CD4-positive, alpha-beta memory T cell (primary cell): ENCODE measurements around the gene ZER1. TPM values are rescaled to one million over a fixed set of nuclear protein-coding genes. Genes with fewer than 3 reads are reported as not detected.

Experiments used
- CTCF ChIA-PET: fragments of 350-600 bp; sonication (Branson Sonifier 250); formaldehyde crosslinking; loops from one replicate; lab custom pipeline; 2021; ENCODE audit warnings: inconsistent platforms; ENCODE audit not compliant: partially characterized antibody; lab: Charles Lee
- POLR2A ChIA-PET: fragments of 350-600 bp; sonication (Branson Sonifier 250); formaldehyde crosslinking; loops from one replicate; lab custom pipeline; 2021; ENCODE audit not compliant: partially characterized antibody; lab: Charles Lee
- DNase-seq, 5 donors: peaks; one replicate each; pipeline versions ENCODE4 v3.0.0 to v3.0.0-alpha.2; 2020 to 2022; ENCODE audit warnings: mixed read lengths in 1 of 5
- H3K27ac ChIP-seq: one replicate; pipeline ENCODE4 v1.7.0; 2013; ENCODE audit warnings: low read depth, low read length
- H3K27me3 ChIP-seq: 2 replicates; pipeline ENCODE4 v1.7.0; 2013; ENCODE audit warnings: mild to moderate bottlenecking, low read length, moderate library complexity; ENCODE audit not compliant: insufficient read depth
- H3K36me3 ChIP-seq: 2 replicates; pipeline ENCODE4 v1.7.0; 2013; ENCODE audit warnings: mild to moderate bottlenecking, low read length, moderate library complexity; ENCODE audit not compliant: insufficient read depth
- H3K4me1 ChIP-seq: 2 replicates; pipeline ENCODE4 v1.7.0; 2013; ENCODE audit warnings: mild to moderate bottlenecking, low read length, moderate library complexity; ENCODE audit not compliant: insufficient read depth
- H3K4me3 ChIP-seq, 2 donors: one replicate each; pipeline ENCODE4 v1.7.0; 2013; ENCODE audit warnings: low read length in 2 of 2, mild to moderate bottlenecking in 1 of 2
- H3K9me3 ChIP-seq, 2 donors: one replicate each; pipeline ENCODE4 v1.7.0; 2013; ENCODE audit warnings: low read length in 2 of 2, control low read depth in 1 of 2; ENCODE audit not compliant: control insufficient read depth in 1 of 2
- H3K27ac Mint-ChIP-seq, 7 donors: one replicate each; pipeline ENCODE4 v1.8.0; 2020 to 2021; ENCODE audit warnings: mixed read lengths in 7 of 7, mild to moderate bottlenecking in 6 of 7, inconsistent platforms in 3 of 7, moderate library complexity in 3 of 7
- H3K27me3 Mint-ChIP-seq, 2 donors: one replicate each; pipeline ENCODE4 v1.8.0; 2020 to 2021; ENCODE audit warnings: mixed read lengths in 2 of 2
- H3K36me3 Mint-ChIP-seq, 2 donors: one replicate each; pipeline ENCODE4 v1.8.0; 2020 to 2021; ENCODE audit warnings: mixed read lengths in 2 of 2, inconsistent platforms in 1 of 2, mild to moderate bottlenecking in 1 of 2
- H3K4me1 Mint-ChIP-seq, 4 donors: one replicate each; pipeline ENCODE4 v1.8.0; 2020 to 2021; ENCODE audit warnings: mixed read lengths in 4 of 4, mild to moderate bottlenecking in 1 of 4
- H3K4me3 Mint-ChIP-seq, 8 donors: one replicate each; pipeline ENCODE4 v1.8.0; 2020 to 2021; ENCODE audit warnings: mixed read lengths in 8 of 8, mild to moderate bottlenecking in 7 of 8, moderate library complexity in 6 of 8, inconsistent platforms in 3 of 8
- H3K9me3 Mint-ChIP-seq, 8 donors: one replicate each; pipeline ENCODE4 v1.8.0; 2020 to 2021; ENCODE audit warnings: mixed read lengths in 8 of 8, mild to moderate bottlenecking in 5 of 8, inconsistent platforms in 3 of 8, moderate library complexity in 1 of 8
- intact Hi-C: fragments of 100-400 bp; cut with micrococcal nuclease; formaldehyde crosslinking; loops from one replicate; pipeline ENCODE4 v1.15.1; 2023
- polyA plus RNA-seq, 2 donors: library from polyadenylated mRNA; unstranded; fragments of 300-500 nt; fragmentation: Illumina TruSeq; gene quantifications; one replicate each; pipeline ENCODE4 v1.2.3, GENCODE V29; 2021
- total RNA-seq, 2 experiments: library from RNA; stranded (reverse); gene quantifications; one replicate each; pipeline ENCODE4 v1.2.3, GENCODE V29; 2021

ZER1 gene
- total and polyA plus RNA-seq, 4 experiments from 2014 or later = 35.6 to 44.2 (median 39.5) TPM

DNA sequence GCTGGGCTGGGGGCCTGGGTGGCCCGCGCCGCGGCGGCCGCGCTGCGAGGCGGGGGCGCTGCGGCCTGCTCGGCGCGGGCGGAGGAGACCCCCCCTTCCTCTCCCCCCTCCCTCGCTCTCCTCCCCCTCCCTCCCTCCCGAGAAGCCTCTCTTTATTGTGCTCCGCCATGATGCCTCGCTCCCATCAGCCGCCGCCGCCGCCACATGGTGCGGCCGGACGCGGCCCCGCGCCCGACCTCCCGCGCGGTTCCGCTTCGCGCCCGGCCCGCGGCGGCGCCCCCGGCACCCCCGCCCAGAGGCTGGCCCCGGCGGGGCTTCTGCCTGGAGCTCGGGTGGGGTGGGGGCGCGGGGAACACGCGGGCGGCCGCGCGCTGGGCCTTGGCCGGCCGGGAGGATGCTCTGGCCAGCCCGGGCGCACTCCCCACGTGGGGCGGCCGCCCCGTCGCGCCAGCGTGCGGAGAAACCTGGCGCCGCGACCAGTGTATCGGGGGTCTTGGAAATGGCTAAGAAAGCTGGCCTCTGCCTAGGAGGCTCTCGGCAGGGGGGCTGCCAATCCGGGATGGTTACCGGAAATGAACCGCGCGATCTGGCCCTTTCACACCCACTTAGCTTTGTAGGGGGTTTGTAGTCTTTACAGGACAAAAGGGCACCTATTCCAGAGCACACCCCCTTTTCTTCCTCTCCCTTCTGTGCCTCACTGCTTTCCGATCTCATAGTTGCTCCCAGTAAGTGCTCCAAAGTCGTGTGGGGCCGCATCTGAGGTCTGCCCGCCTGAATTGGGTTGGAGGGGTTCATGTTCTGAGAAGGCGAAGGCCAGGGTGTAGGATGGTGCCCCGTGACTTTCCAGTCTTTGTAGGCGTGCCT, 81.7 kb downstream of the ZER1 start:
- H3K27ac ChIP-seq = peak overlapping the region; percentile 82
- H3K36me3 ChIP-seq = peaks cover 29% of the 10 kb centered on the region
- intact Hi-C loops = loop anchor here (1.0 to 2.0 kb wide), 6 partner anchors 13 to 137 kb away; partner anchors contain the start of genes DYNC2I2, PKN3, SPTAN1 and TBC1D13
- no peaks in the 10 kb centered on the region for H3K9me3 ChIP-seq
- no peaks in the 10 kb centered on the region for H3K27me3 ChIP-seq
- peaks cover 58% of the 10 kb centered on the region for H3K4me1 ChIP-seq
- ChIA-PET POLR2A (interaction anchor here (0.9 to 5.1 kb wide), 17 partner anchors 11 to 191 kb away, joined by 3 to 37 read pairs (median 5); partner anchors contain the start of genes DYNC2I2, ENDOG, KYAT1 and LRRC8A), CTCF (interaction anchor here (1.0 to 1.8 kb wide), 3 partner anchors 10 to 128 kb away, joined by 4 to 5 read pairs (median 4); partner anchors contain the start of gene ENDOG)
- Mint-ChIP-seq H3K36me3 (peaks cover 28 to 41% of the 10 kb centered on the region in 2 donors), H3K27me3 (peaks cover 0 to 1% of the 10 kb centered on the region in 2 donors), H3K4me1 (peaks cover 33 to 55% (median 45%) of the 10 kb centered on the region in 4 donors), H3K9me3 (peaks cover 0 to 4% (median 0%) of the 10 kb centered on the region in 8 donors), H3K27ac (peak overlapping the region; percentile 94 to 100 (median 98)), H3K4me3 (peak overlapping the region; percentile 97 to 100 (median 100))
- DNase-seq = peak; percentile 39 to 76 (median 50)
- H3K4me3 ChIP-seq = peak overlapping the region; percentile 63 to 88

DNA sequence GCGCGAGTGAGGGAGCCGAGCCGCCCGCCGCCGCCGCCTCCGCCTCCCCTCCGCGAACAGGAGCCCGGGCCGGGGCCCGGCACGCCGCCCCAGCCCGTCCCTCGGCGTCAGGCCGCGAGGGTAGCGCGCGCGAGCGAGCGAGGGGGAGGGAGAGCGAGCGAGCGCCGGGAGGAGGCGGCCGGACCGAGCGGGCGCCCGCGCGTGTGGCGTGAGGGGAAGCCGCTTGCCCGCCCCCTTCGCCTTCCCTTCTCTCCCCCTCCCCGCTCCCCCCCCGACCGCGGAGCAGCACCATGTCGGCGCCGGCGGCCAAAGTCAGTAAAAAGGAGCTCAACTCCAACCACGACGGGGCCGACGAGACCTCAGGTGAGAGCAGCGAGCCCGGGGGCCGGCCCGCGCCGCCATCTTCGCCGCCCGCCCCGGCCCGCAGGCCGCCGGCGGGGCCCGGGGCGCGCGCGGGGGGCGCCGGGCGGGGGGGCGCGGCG, 82.4 kb downstream of the ZER1 start:
- Histone ChIP-seq H3K4me3 (peak overlapping the region in 1 of 2 donors; percentile 46), H3K36me3 (peaks cover 28% of the 10 kb centered on the region), H3K4me1 (peaks cover 65% of the 10 kb centered on the region), H3K27ac (peak overlapping the region; percentile 65), H3K9me3 (no peaks in the 10 kb centered on the region), H3K27me3 (no peaks in the 10 kb centered on the region)
- POLR2A ChIA-PET = interaction anchor here (0.7 to 5.1 kb wide), 18 partner anchors 8 to 192 kb away, joined by 3 to 37 read pairs (median 4); partner anchors contain the start of genes DYNC2I2, ENDOG, KYAT1 and LRRC8A
- peak overlapping the region in 6 of 8 donors; percentile 45 to 79 (median 62) for H3K4me3 Mint-ChIP-seq
- peaks cover 0 to 1% of the 10 kb centered on the region in 2 donors for H3K27me3 Mint-ChIP-seq
- H3K9me3 Mint-ChIP-seq = peaks cover 0 to 4% (median 0%) of the 10 kb centered on the region in 8 donors
- H3K27ac Mint-ChIP-seq = peak overlapping the region in 4 of 7 donors; percentile 15 to 52 (median 28)
- intact Hi-C loops = loop anchor here (1.0 to 2.0 kb wide), 6 partner anchors 13 to 137 kb away; partner anchors contain the start of genes DYNC2I2, PKN3, SPTAN1 and TBC1D13
- DNase-seq = peak in 1 of 5 donors; percentile 75
- H3K4me1 Mint-ChIP-seq = peaks cover 40 to 62% (median 51%) of the 10 kb centered on the region in 4 donors
- peaks cover 22 to 36% of the 10 kb centered on the region in 2 donors for H3K36me3 Mint-ChIP-seq
- CTCF ChIA-PET = interaction anchor here (1.0 kb wide), 1 partner anchor 40 kb away, joined by 4 read pairs; no protein-coding TSS in a partner anchor

DNA sequence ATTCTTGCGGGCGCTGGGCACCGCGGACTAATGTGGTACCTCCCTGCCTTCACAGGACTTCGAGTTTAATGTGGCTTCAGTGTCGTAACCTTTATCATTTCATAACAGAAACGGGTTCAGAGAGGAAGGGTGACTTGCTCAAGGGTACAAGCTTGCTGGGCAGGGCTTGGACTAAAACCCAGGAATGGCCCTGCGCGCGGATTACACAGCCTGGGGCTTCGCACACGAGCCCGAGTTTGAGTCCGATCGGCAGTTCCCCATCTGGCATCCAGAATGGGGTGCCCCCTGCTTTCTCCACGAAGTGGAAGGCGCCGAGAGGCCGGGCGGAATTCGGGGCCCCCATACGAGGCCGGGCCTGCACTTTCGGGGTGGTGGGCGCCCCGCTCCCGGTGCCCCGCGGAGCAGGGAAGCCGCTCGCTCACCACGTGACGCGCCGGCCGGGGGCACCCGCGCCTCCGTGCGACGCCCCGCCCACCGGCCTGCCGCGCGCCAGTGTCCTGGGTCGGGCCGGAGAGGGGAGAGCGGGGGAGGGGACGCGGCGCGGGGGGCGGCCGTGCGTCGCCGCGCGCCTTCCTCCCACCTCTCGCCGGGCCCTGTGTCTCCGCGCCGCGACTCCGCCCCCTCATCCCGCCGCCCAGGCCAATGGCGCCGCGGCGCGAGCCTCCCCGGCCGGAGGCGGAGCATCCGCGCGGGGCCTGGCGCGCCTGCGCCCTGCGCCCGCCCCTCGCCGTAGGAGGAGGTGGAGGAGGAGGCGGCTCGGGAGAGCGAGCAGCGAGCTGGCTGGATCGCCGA, 83.0 kb downstream of the ZER1 start, which contains the start of gene SET:
Gene SET (plus strand): TSS at position 722 of the 792 bp plus-strand sequence. CDS start 361 bp downstream, outside the sequence.
- CTCF ChIA-PET = interaction anchor here (1.0 kb wide), 1 partner anchor 40 kb away, joined by 4 read pairs; no protein-coding TSS in a partner anchor
- Mint-ChIP-seq H3K4me3 (peak within 1 kb of the TSS; percentile 83 to 95 (median 92)), H3K9me3 (peaks cover 0 to 3% (median 0%) of the 10 kb centered on the region in 8 donors), H3K27ac (peak within 1 kb of the TSS; percentile 93 to 98 (median 96)), H3K27me3 (peaks cover 0 to 1% of the 10 kb centered on the region in 2 donors), H3K4me1 (peaks cover 40 to 67% (median 54%) of the 10 kb centered on the region in 4 donors), H3K36me3 (peaks cover 18 to 33% of the 10 kb centered on the region in 2 donors)
- Histone ChIP-seq H3K27ac (peak within 1 kb of the TSS; percentile 82), H3K27me3 (no peaks in the 10 kb centered on the region), H3K9me3 (no peaks in the 10 kb centered on the region), H3K4me1 (peaks cover 67% of the 10 kb centered on the region), H3K36me3 (peaks cover 22% of the 10 kb centered on the region), H3K4me3 (peak within 1 kb of the TSS; percentile 63 to 88)
- intact Hi-C loops = loop anchor here (1.0 to 2.0 kb wide), 6 partner anchors 14 to 136 kb away; partner anchors contain the start of genes DYNC2I2, PKN3, SPTAN1 and TBC1D13
- DNase-seq = peak; percentile 88 to 95 (median 93)
- POLR2A ChIA-PET = interaction anchor here (0.7 to 5.1 kb wide), 15 partner anchors 9 to 193 kb away, joined by 3 to 37 read pairs (median 7); partner anchors contain the start of genes DYNC2I2, ENDOG, KYAT1 and LRRC8A

DNA sequence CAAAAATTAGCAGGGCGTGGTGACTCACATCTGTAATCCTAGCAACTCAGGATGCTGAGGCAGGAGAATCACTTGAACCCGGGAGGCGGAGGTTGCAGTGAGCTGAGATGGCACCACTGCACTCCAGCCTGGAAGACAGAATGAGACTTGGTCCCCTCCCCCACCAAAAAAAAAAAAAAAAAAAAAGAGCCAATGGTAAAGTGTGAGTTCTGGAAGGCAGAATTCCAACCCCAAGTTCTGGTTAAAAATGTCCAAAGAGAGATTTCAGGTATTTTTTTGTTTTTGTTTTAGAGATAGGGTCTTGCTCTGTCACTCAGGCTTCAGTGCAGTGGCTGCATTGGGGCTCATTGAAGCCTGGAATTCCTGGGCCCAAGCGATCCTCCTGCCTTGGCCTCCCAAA, 84.3 kb downstream of the ZER1 start:
- Histone ChIP-seq H3K27me3 (no peaks in the 10 kb centered on the region), H3K4me1 (peaks cover 70% of the 10 kb centered on the region), H3K4me3 (no peak overlapping the region), H3K36me3 (peaks cover 9% of the 10 kb centered on the region), H3K27ac (no peak overlapping the region), H3K9me3 (no peaks in the 10 kb centered on the region)
- intact Hi-C loops = no loop called here
- no peak for DNase-seq
- Mint-ChIP-seq H3K4me3 (peak overlapping the region in 5 of 8 donors; percentile 36 to 92 (median 83)), H3K9me3 (peaks cover 0 to 5% (median 0%) of the 10 kb centered on the region in 8 donors), H3K27ac (peak overlapping the region in 6 of 7 donors; percentile 64 to 98 (median 96)), H3K36me3 (peaks cover 11 to 22% of the 10 kb centered on the region in 2 donors), H3K4me1 (peaks cover 44 to 75% (median 58%) of the 10 kb centered on the region in 4 donors), H3K27me3 (peaks cover 0 to 1% of the 10 kb centered on the region in 2 donors)
- CTCF ChIA-PET = interaction anchor here (0.7 kb wide), 1 partner anchor 130 kb away, joined by 3 read pairs; no protein-coding TSS in a partner anchor
- POLR2A ChIA-PET = interaction anchor here (0.6 to 5.1 kb wide), 5 partner anchors 14 to 134 kb away, joined by 4 to 37 read pairs (median 7); partner anchors contain the start of genes DYNC2I2, ENDOG, SPTAN1 and ZDHHC12

DNA sequence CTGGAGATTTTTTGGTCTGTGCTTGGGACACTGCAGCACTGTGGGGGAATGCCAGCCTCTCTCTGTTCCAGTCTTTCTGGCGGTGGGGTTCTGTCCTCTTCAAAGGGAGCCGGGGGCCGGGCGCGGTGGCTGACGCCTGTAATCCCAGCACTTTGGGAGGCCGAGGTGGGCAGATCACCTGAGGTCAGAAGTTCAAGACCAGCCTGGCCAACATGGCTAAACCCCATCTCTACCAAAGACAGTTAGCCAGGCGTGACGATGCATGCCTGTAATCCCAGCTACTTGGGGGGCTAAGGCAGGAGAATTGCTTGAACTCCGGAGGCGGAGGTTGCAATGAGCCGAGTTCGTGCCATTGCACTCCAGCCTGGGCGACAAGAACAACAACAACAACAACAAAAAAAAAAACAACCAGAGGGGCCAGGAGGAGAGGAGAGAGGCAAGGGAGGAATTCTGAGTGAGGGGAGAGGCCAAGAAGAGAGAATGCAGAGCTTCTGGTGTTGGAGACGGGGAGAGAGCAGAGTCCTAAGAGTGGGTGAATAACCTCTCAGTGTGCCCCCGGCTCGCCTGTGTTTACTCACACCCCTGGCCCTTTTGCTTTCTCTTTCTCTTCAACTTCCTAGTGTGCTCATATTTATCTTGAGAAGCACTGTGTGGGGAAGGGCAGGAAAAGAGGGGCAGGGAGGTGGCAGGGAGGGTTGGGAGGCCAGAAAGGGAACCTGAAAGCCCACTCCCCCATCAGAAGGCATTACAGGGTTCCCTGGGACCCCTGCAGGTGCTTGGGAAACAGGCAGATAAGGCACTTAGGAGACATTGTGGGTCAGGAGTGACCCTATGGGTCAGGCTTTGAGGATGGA, 85.9 kb downstream of the ZER1 start:
- DNase-seq = peak; percentile 32 to 59 (median 38)
- H3K36me3 ChIP-seq = no peaks in the 10 kb centered on the region
- no peaks in the 10 kb centered on the region for H3K9me3 ChIP-seq
- Mint-ChIP-seq H3K4me3 (peak overlapping the region; percentile 86 to 99 (median 96)), H3K27me3 (peaks cover 0 to 1% of the 10 kb centered on the region in 2 donors), H3K4me1 (peaks cover 38 to 64% (median 50%) of the 10 kb centered on the region in 4 donors), H3K27ac (peak overlapping the region; percentile 93 to 99 (median 97)), H3K9me3 (peaks cover 0 to 5% (median 0%) of the 10 kb centered on the region in 8 donors), H3K36me3 (peaks cover 0 to 15% of the 10 kb centered on the region in 2 donors)
- H3K27ac ChIP-seq = peak overlapping the region; percentile 74
- ChIA-PET POLR2A (interaction anchor here (0.5 to 5.1 kb wide), 11 partner anchors 16 to 203 kb away, joined by 3 to 37 read pairs (median 12); partner anchors contain the start of genes DYNC2I2, ENDOG, GLE1 and PKN3), CTCF (interaction anchor here (1.5 kb wide), 1 partner anchor 16 kb away, joined by 6 read pairs; the partner anchor contains the start of gene PKN3)
- intact Hi-C loops = no loop called here
- H3K4me3 ChIP-seq = peak overlapping the region; percentile 49 to 74
- peaks cover 57% of the 10 kb centered on the region for H3K4me1 ChIP-seq
- H3K27me3 ChIP-seq = no peaks in the 10 kb centered on the region
